HG02938 (cell line): ENCODE results near the gene TEX47.

Source experiments
- ATAC-seq: cut with Tn5 transposase; IDR thresholded peaks from one replicate; pipeline ENCODE4 v1.9.1; 2021; ENCODE audit warnings: mild to moderate bottlenecking, moderate library complexity; ENCODE audit not compliant: unreplicated experiment

TEX47 gene

DNA sequence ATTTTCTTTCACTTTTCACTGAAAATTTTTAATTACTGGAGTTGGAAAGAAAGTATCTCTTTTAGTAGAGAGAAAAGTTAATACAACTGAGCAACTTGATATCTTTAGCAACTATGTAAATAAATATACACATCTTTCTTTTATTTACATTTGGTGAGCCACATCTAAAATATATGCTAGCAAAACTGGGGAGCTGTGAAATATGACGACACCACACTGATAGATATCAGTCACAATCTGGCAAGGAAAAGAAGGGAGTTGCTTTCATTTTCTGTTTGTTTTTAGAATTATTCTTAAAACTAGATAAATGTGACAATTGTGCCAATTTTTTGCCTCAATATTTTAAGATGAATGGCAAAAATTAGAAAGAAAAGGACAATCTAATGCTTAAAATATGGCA, 38.7 kb downstream of the TEX47 start:
- no peak for ATAC-seq

DNA sequence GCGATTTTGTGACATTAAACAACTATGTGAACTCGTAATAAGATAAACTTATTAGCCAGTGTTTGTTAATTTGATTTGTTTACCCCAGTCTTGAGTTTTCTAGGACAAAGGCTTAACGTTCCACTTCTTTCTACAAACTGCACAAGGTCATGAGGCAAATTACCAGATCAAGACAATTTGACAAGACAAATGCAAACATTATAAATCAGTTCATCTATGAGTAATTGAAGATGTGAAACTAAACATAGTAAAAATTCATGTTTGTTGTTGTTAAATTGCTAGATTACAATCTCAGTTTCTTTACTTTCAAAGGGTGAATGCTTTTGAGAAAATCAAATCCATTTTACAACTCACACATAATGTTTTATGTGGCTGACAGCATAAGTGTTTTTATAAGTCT, 49.4 kb downstream of the TEX47 start:
- no peak for ATAC-seq
